Epithelial cell of esophagus (primary cell): ENCODE results near the gene RHBDF2.
A peak's percentile ranks its signal among the peaks of the same experiment; 100 is the strongest.
"Not testable (repeated sequence)": the region's sequence is repeated elsewhere in the genome, so short reads cannot be mapped to it uniquely, and the experiment has no call there.

ENCODE experiments used
- DNase-seq: peaks from one replicate; pipeline ENCODE4 v3.0.0; 2010; ENCODE audit warnings: low read depth
- H3K4me3 ChIP-seq: 2 replicates; pipeline ENCODE4 v1.5.1; 2011; ENCODE audit warnings: mild to moderate bottlenecking, low read length, control low read depth
- CTCF ChIP-seq: IDR thresholded peaks from 2 replicates; pipeline ENCODE4 v1.5.1; 2011; ENCODE audit warnings: low read depth, mild to moderate bottlenecking, low read length, control low read depth, inconsistent platforms; ENCODE audit not compliant: insufficient read depth; ENCODE audit errors: missing control alignments

Gene RHBDF2

GRCh38 chr17:76537578-76538280 is 36.5 kb upstream of the RHBDF2 start, which contains the start of gene CYGB:
Gene CYGB (minus strand): TSS chr17:76537709. CDS start chr17:76537542, 167 bp downstream.
- H3K4me3 ChIP-seq, result peak within 1 kb of the TSS; percentile 19
- DNase-seq, result no peak
- TF ChIP-seq CTCF, result no peak

DNA sequence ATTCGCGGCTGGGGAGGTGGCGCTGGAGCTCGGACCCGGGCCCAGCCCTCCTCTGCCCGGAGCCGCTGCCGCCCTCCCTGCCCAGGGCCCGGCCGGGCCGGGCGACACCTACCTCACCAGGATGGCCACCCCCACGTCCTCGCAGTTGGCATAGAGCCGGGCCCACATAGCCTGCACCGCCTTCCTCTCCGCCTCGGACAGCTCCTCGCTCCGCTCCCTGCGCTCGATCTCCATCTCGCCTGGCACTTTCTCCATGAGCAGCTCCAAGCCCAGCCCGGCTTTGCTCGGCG is 36.0 kb upstream of the RHBDF2 start:
- no peak for TF ChIP-seq CTCF
- DNase-seq, result peak; percentile 52
- H3K4me3 ChIP-seq, result no peak overlapping the region

DNA sequence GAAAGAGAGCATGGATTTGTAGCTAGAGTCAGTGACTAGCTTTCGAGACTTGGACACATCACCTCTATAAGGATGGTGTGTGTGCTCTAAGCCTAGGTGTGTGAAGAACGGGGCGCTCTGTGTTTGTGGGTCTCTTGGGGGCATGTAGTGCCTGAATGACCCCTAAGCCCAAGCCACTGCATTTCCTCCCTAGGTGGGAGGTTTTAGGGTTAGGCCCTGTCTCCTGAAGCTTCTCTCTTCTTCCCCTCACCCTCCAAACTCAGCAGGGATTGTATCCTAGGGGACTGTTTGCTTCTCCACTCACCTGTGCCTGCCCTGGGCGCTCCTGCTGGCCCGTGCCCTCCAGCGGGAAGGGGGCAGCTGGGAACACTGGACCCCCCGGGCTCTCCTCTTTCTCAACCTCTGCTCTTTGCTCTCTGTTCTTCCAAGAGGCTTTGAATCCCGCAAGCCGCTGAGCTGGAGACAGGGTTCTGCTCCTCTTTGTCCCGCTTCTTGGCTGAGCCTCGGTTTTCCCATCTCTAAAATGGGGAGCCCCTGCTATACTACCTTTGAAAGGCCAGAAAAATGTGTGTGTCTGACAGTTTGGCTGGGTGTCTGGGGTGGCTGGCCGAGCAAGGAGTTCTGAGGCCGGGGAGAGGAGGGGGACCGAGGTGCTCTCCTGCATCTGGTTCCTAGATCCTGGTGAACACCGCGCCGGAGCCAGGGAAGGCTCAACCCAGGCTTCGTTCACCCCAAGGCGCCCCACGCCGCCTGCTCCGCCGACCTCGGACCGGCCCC is 35.5 kb upstream of the RHBDF2 start:
- DNase-seq, result no peak
- TF ChIP-seq CTCF, result no peak
- H3K4me3 ChIP-seq, result no peak overlapping the region

GRCh38 chr17:76535788-76536510 is 34.7 kb upstream of the RHBDF2 start:
- no peak overlapping the region for H3K4me3 ChIP-seq
- TF ChIP-seq CTCF, result no peak
- no peak for DNase-seq

GRCh38 chr17:76534831-76535732 is 33.9 kb upstream of the RHBDF2 start:
- no peak for DNase-seq
- TF ChIP-seq CTCF, result no peak
- no peak overlapping the region for H3K4me3 ChIP-seq

- not testable (repeated sequence) for DNase-seq, H3K4me3 ChIP-seq
Measured at GRCh38 chr17:76533640-76534359, 32.6 kb upstream of the RHBDF2 start.
